OCI-LY1 (cell line): ENCODE measurements around the gene LRRC74A.

Experiments used
- H2AFZ ChIP-seq: fragments of 200-600 bp; sonication (generic), shearing (Covaris generic); 2 replicates; pipeline ENCODE4 v1.6.0; 2014; ENCODE audit warnings: antibody characterized with exemption, mild to moderate bottlenecking, low read length
- H3F3A ChIP-seq: fragments of 200-600 bp; sonication (generic), shearing (Covaris generic); 2 replicates; pipeline ENCODE4 v1.6.0; 2014; ENCODE audit warnings: mild to moderate bottlenecking, antibody characterized with exemption, low read length, moderate library complexity; ENCODE audit not compliant: insufficient read depth
- H3K27ac ChIP-seq: fragments of 200-600 bp; sonication (generic); 2 replicates; pipeline ENCODE4 v1.5.1; 2014; ENCODE audit warnings: low read length, mixed run types, mild to moderate bottlenecking, low read depth; ENCODE audit not compliant: poor library complexity, severe bottlenecking
- H3K27me3 ChIP-seq: fragments of 200-600 bp; sonication (generic); 2 replicates; pipeline ENCODE4 v1.6.0; 2014; ENCODE audit warnings: antibody characterized with exemption, mild to moderate bottlenecking, low read length, moderate library complexity; ENCODE audit not compliant: insufficient read depth
- H3K36me3 ChIP-seq: fragments of 200-600 bp; sonication (generic); 2 replicates; pipeline ENCODE4 v1.6.1; 2014; ENCODE audit warnings: mild to moderate bottlenecking, antibody characterized with exemption, low read length, moderate library complexity, mixed read lengths; ENCODE audit not compliant: insufficient read depth
- H3K4me1 ChIP-seq: fragments of 200-600 bp; sonication (generic); 2 replicates; pipeline ENCODE4 v1.5.1; 2014; ENCODE audit warnings: mild to moderate bottlenecking, low read length, moderate library complexity; ENCODE audit not compliant: insufficient read depth, severe bottlenecking
- H3K4me2 ChIP-seq: fragments of 200-600 bp; sonication (generic), shearing (Covaris generic); 2 replicates; pipeline ENCODE4 v1.6.1; 2014; ENCODE audit warnings: low read length
- H3K4me3 ChIP-seq: fragments of 200-600 bp; sonication (generic); 2 replicates; pipeline ENCODE4 v1.5.1; 2014; ENCODE audit warnings: low read length, low read depth, mild to moderate bottlenecking, mixed read lengths; ENCODE audit not compliant: poor library complexity, severe bottlenecking
- H3K79me2 ChIP-seq: fragments of 200-600 bp; shearing (Covaris generic); 2 replicates; pipeline ENCODE4 v1.6.1; 2016; ENCODE audit warnings: mixed run types, low read length, mixed read lengths; ENCODE audit not compliant: insufficient read depth
- H3K9ac ChIP-seq: fragments of 200-600 bp; sonication (generic), shearing (Covaris generic); 2 replicates; pipeline ENCODE4 v1.6.1; 2014; ENCODE audit warnings: mild to moderate bottlenecking, low read length, mixed read lengths
- H3K9me2 ChIP-seq: fragments of 200-600 bp; sonication (generic), shearing (Covaris generic); 2 replicates; pipeline ENCODE4 v1.6.1; 2014; ENCODE audit warnings: low read depth, mild to moderate bottlenecking, low read length, mixed read lengths
- H3K9me3 ChIP-seq: fragments of 200-600 bp; shearing (Covaris generic); 2 replicates; pipeline ENCODE4 v1.6.1; 2014; ENCODE audit warnings: low read length, mixed read lengths
- H4K20me1 ChIP-seq: fragments of 200-600 bp; sonication (generic), shearing (Covaris generic); 2 replicates; pipeline ENCODE4 v1.6.0; 2016; ENCODE audit warnings: mild to moderate bottlenecking, low read length; ENCODE audit not compliant: insufficient read depth
- EZH2 ChIP-seq: fragments of 200-600 bp; sonication (generic), shearing (Covaris generic); IDR thresholded peaks from 2 replicates; pipeline ENCODE4 v1.8.0; 2017; ENCODE audit warnings: borderline replicate concordance, mixed run types, mild to moderate bottlenecking, antibody characterized with exemption, low read length, moderate library complexity, mixed read lengths
- TF ChIP-seq, protein P1 (sequence below): fragments of 200-600 bp; sonication (generic), shearing (Covaris generic); IDR thresholded peaks from 2 replicates; pipeline ENCODE4 v1.5.1; 2017; ENCODE audit warnings: mild to moderate bottlenecking, antibody characterized with exemption, low read length, moderate library complexity, mixed read lengths

Gene LRRC74A

DNA sequence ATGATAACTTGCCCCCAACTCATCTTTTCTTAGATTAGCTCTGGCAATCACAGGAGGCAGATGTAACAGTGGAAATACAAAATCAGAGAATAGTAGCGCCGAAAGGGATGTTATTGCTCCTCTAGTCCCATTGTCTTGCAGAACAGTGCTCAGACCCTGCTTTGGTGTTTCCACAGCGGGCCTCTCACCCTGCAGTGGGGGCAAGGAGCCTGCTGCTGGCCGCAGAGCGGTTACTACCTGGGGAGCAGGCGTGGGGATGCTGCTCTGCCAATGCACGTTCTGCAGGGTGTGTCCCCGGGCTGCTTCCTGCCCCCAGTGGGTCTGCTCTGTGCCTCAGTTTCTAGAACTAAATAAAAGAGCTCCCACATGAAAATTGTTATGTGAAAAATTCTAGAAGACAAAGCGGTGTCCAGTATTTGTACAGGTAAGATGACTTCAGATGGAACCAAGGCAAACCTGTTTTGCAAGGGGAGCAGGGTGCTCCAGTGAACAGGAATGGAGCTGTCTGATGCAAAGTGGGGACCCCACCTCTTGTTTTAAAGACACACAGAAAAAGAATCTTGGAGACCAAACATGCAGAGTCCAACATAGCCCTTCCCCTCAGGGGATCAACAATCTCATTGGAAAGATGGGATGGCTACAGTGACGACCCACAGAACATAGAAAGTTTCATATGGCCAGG lies 35.5 kb downstream of the LRRC74A start:
- H3K4me2 ChIP-seq = no peak overlapping the region
- no peaks in the 10 kb centered on the region for H4K20me1 ChIP-seq
- H3K36me3 ChIP-seq = no peaks in the 10 kb centered on the region
- H3K27me3 ChIP-seq = 0 out of 2 replicates have a peak, but pooled peaks cover 7% of the 10 kb centered on the region
- H3K4me3 ChIP-seq = no peak overlapping the region
- H3K9ac ChIP-seq = no peak overlapping the region
- H3K4me1 ChIP-seq = no peaks in the 10 kb centered on the region
- H3K9me2 ChIP-seq = no peaks in the 10 kb centered on the region
- no peak for TF ChIP-seq EZH2
- H3K79me2 ChIP-seq = no peaks in the 10 kb centered on the region
- H3F3A ChIP-seq = no peaks in the 10 kb centered on the region
- H3K9me3 ChIP-seq = no peaks in the 10 kb centered on the region
- no peak overlapping the region for H3K27ac ChIP-seq
- H2AFZ ChIP-seq = no peak overlapping the region

DNA sequence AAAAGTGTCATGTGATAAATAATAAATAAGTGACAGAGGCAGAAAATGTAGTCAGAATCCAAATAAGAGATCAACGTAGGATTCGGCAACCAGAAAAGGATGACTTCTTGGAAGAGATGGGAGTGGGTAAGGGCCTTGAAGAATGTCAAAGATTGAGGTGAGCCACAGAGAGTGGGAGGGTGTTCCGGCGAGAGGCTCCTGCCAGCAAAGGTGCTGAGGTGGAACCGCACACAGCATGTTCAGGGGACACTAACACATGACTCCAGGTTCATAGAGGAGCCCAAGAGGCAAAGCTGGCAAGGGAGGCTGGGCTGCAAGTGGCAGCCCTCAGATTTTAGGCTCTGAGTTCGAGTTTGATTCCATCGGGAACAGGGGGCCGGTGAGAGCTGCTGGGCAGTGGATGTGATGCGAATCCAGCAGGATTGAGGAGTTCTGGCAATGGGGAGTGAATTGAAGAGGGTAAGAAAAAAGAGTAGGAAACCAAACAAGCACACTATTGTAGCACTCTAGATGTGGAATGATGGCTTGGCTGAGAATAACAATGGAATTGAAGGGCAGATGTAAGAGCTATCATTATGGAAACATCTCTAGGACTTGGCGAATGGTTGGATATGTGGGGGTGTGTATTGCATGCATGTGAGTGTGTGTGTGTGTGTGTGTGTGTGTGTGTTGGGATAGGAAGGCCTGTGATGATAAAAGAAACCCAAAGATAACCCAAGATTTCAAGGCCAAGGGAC lies 36.5 kb downstream of the LRRC74A start:
- Histone ChIP-seq H3K4me2 (no peak overlapping the region), H3K27me3 (0 out of 2 replicates have a peak, but pooled peaks cover 7% of the 10 kb centered on the region), H3K9me3 (no peaks in the 10 kb centered on the region)

DNA sequence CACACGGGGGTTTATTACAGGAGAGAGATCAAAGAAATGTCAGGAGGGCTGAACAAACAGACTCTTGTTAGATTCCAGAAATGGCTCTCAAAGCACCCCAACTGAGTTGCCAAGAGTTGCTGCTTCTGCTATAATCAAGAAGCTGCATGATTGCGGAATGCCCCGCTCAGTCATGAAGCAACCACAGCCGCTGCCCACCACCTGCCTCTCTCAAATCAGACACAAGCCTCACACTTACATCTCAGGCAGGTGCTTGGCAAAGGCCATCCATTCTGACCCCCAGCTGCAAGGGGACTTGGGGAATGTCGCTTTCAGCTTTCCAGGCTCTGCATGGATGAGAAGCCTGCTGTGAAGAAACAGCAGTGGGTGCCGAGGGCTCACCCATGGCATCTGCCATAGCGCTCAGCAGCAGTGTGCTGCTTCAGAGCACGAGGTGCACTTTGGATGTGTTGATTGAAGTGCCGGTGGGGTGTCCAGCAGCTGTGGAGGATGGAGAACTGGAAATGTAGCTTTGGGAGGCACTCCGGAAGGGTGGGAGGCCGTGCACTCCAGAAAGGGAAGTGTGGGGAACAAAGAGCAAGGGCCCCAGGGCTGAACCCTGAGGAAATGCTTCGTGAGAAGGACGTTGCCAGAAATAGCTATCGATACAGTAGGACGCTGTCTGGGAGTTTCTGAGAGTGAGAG lies 37.7 kb downstream of the LRRC74A start:
- no peak overlapping the region for H2AFZ ChIP-seq

More for the DNA sequence above, 36.5 kb downstream of the LRRC74A start:
- no peak overlapping the region for H2AFZ ChIP-seq
- H3K4me1 ChIP-seq = no peaks in the 10 kb centered on the region
- no peak overlapping the region for H3K9ac ChIP-seq
- no peaks in the 10 kb centered on the region for H3F3A ChIP-seq
- no peak overlapping the region for H3K4me3 ChIP-seq
- no peaks in the 10 kb centered on the region for H3K9me2 ChIP-seq
- H3K79me2 ChIP-seq = no peaks in the 10 kb centered on the region
- no peaks in the 10 kb centered on the region for H4K20me1 ChIP-seq
- TF ChIP-seq, protein P1, sequence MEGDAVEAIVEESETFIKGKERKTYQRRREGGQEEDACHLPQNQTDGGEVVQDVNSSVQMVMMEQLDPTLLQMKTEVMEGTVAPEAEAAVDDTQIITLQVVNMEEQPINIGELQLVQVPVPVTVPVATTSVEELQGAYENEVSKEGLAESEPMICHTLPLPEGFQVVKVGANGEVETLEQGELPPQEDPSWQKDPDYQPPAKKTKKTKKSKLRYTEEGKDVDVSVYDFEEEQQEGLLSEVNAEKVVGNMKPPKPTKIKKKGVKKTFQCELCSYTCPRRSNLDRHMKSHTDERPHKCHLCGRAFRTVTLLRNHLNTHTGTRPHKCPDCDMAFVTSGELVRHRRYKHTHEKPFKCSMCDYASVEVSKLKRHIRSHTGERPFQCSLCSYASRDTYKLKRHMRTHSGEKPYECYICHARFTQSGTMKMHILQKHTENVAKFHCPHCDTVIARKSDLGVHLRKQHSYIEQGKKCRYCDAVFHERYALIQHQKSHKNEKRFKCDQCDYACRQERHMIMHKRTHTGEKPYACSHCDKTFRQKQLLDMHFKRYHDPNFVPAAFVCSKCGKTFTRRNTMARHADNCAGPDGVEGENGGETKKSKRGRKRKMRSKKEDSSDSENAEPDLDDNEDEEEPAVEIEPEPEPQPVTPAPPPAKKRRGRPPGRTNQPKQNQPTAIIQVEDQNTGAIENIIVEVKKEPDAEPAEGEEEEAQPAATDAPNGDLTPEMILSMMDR = no peak
- TF ChIP-seq EZH2 = no peak
- H3K27ac ChIP-seq = no peak overlapping the region
- H3K36me3 ChIP-seq = no peaks in the 10 kb centered on the region

More for the DNA sequence above, 37.7 kb downstream of the LRRC74A start:
- H3K4me3 ChIP-seq = no peak overlapping the region
- H3K9ac ChIP-seq = no peak overlapping the region
- no peaks in the 10 kb centered on the region for H3K79me2 ChIP-seq
- H3K27ac ChIP-seq = no peak overlapping the region
- no peak overlapping the region for H3K4me2 ChIP-seq
- no peaks in the 10 kb centered on the region for H4K20me1 ChIP-seq
- H3K9me3 ChIP-seq = no peaks in the 10 kb centered on the region
- H3K36me3 ChIP-seq = no peaks in the 10 kb centered on the region
- H3K9me2 ChIP-seq = no peaks in the 10 kb centered on the region
- no peaks in the 10 kb centered on the region for H3F3A ChIP-seq
- H3K27me3 ChIP-seq = peaks cover 7% of the 10 kb centered on the region; the same call in 1 of the 2 replicates
- no peak for TF ChIP-seq EZH2
- TF ChIP-seq, protein P1 = no peak
- H3K4me1 ChIP-seq = no peaks in the 10 kb centered on the region
